Umbilical cord (tissue), 2 donors: ENCODE data around the gene ADCY1. TPM values are rescaled to one million over a fixed set of nuclear protein-coding genes. Genes with fewer than 3 reads are reported as not detected.
A peak's percentile ranks its signal among the peaks of the same experiment; 100 is the strongest.

ENCODE experiments used
- DNase-seq: peaks from one replicate; pipeline ENCODE4 v3.0.0-alpha.2; 2015; ENCODE audit warnings: low spot score
- total RNA-seq: library from RNA; depleted of rRNA; stranded (reverse); fragments of >200 nt; gene quantifications from one replicate; pipeline ENCODE4 v1.2.3, GENCODE V29; 2014; ENCODE audit warnings: low replicate concordance; ENCODE audit not compliant: insufficient read depth

Gene ADCY1
- total RNA-seq, 1 donor from 2014 or later = 4.6 TPM

DNA sequence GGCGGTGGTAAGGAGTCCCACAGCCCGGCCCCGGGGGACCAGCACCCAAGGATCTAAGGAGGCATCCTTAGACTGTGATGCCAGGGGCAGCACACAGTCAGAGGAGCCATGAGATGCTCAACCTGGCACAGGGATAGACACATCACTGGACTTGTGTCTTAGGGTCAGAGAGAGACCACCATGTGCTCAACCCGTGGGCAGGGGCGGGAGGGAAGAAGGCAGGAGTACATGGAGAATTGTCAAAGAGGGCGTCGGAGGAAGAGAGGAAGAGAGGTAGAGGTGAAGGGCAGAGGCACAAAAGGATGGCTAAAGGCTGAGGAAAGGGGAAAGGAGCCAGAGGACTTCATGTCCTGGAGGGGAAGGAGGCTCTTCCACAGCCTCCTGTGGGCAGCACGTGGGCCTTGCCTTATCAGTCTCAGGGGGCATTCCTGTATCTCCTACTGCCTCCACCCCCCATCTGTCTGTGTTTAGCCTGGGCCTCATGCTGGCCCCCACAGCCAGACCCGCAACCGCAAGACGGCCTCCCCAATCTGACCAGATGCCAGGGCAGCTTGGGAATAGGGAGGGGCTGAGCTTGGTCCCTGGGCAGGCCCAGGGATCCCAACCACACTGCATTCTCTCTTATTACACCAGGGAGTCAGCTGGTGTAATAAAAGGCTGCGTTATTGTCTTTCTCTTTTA lies 2.2 kb downstream of the ADCY1 start:
- peak; percentile 57 for DNase-seq

DNA sequence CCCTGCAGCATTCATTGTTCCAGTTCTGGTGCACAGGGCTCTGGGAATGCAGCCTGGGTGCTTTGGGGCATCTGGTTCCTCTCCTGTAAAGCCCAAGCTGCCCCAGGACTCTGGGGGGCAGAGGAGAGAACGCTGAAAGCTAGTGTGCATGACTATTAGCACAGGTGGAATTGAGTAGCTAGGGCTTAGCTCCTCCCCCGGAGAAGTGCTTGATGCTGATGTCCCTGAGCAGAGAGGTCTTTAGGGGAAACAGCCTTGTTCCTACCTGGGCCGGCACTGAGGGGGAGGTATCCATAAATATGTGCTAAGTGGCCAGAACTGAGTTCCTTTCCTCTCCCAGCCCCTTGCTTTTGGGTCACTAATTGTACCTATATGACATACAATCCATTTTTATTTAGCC lies 3.9 kb downstream of the ADCY1 start:
- DNase-seq = no peak

DNA sequence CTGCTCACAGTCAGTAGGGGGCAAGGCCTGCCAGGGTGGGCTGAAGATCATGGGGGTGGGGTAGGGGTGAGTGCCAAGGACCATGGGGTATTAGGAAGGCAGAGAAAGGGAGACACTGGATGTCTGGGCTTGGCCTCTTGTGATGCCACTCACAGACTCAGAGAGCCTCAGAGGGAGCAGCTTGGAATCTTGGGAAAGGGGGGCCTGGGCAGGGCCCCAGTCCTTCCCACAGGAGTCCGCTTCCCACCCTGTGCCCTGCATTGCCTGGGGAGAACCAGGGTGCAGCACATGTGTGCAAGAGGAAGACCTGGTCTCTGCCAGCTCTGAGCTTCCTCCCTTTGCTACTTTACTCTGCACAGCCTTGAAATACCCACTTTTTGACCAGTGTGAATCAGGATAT lies 4.3 kb downstream of the ADCY1 start:
- no peak for DNase-seq

DNA sequence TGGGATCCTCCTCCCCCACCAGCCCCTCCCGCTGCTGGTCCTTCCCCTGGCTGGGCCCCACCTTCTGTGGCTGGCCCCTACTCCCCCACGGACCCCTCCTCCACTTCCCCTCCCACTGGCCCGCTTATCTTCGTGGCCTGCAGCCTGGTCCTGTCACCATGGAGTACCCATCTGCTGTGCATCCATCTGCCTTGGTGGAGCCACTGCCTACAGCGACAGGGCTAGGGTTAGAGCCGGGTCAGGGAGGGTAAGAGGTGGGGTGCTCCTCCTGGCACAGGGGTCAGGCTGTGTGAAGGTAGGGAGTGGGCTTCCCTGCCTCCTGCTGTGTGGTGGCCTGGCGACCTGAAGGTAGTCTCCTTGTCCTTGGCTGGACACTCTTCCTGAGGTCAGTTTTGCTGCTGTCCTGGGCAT lies 5.2 kb downstream of the ADCY1 start:
- peak; percentile 22 for DNase-seq

DNA sequence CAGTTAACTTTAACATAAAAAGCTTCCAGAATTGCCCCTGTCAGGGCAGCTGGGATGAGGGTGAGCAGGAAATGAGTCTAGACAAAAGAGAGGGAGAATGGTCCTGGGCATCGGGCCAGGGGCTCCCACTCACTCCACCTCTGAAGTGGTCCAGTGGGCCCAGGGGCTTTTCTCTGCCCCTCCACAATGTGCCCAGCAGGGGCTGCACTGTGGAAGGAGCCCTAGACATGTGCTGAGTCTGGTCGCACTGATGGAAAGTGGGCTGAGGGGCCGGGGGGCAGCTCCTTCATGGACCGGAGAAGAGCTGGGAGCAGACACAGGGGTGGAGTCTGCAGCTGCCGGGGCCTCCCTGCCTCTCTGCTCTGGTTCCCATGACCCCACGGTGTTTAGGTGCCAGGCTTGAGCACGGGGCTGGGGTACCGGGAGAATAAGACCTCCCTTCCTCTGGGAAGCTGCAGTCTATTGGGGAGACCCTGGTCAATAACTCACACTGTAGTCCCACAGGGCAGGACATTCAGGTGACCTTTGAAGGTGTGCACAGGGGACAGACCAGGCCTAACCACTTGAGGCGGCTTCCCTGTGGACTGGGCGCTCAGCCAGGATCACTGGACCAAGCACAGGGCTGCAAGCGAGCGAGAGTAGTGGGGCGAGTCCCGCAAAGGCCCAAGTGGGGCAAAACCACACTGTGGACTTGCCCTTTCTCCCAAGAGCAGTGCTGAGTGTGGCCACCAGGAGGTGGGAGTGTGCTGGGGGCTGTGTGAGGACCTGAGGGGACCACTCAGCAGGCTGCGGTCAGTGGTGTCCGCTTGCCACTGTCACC lies 6.1 kb downstream of the ADCY1 start:
- DNase-seq = no peak

DNA sequence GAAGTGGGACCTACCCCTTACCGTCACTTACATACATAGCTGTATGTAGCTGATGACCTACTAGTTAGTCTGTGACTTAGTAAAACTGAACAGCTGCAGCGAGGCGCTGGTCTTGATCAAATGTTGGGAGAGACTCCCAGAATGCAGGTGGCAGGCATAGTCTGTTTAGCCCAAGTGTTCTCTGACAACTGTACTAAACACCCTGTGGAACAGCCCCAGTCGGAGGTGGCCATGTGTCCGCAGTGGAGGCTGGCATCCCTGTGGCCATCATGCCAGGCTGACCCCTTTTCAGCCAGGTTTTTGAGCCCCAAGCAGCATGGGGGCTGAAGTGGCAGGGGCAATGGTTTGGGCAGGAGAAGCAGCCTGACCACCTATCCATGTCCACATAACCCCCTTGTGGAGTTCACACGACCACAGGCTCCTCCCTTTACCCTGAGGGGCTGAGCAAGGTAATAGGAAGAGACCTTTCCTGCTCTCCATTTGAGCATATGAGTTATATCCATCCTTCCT lies 7.2 kb downstream of the ADCY1 start:
- no peak for DNase-seq

DNA sequence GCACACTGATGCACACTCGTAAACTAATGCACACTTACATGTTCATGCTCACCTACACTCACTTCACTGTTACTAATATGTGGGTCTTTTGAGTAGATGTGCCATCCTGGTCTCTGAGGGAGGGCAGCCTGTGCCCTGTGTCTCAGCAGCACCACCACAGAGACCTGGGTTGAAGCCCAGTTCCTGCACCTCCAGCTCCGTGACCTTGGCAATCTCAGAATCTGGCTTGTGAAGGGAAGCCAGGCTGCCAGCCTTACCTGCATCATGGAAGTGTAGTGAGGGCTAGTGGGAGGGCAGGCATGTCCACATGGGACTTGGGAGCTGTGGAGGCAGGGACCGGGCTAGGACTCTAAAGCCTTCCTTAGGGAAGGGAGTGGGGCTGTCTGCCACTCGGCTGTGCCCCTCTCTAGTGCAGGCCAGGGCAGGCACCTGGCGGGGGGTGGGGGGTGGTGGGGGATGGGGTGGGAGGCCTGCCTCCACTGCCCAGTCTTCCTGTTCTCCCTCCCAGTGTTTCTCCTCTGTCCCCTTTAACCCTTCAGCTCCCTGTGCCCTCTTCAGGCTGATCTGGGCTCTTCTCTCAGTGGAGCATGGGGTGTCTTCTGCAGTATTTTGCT lies 8.1 kb downstream of the ADCY1 start:
- peak; percentile 18 for DNase-seq

DNA sequence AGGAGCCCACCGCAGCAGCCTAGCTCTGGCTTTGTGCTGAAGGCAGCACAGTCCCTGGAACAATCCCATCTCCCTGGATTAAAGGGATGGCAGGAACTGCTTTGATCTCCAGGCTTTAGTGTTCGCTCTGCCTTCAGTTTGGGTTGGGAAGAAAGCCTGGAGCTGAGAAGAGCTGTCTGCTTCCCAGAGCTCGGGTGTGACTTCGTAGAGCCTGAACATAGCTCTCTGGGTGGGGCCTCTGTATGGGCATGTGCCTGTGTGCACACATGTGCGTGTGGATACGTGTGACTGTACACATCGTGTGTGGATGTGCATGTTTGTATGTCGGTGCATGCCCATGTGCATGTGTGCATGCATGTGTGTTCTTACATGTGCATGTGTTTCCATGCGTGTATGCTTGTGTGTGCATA lies 8.7 kb downstream of the ADCY1 start:
- DNase-seq = peak; percentile 92

DNA sequence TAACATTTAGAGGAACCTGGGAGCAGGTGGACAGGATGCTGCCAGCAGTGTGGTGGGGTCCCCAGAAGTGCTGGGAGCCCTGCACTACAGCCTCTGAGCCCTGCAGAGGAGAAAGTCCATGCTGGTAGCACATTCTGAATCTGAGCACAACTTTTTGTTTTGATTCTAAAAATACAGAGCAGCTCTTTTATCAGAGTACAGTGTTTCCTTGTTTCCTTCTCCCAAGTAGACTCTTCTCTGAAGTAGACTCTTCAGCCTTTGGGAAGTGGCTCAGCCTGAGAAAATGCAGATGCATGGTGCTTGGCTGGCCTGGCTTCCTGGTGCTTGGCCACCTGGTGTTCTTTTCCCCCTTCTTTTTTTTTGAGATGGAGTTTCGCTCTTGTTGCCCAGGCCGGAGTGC lies 9.1 kb downstream of the ADCY1 start:
- peak; percentile 47 for DNase-seq

DNA sequence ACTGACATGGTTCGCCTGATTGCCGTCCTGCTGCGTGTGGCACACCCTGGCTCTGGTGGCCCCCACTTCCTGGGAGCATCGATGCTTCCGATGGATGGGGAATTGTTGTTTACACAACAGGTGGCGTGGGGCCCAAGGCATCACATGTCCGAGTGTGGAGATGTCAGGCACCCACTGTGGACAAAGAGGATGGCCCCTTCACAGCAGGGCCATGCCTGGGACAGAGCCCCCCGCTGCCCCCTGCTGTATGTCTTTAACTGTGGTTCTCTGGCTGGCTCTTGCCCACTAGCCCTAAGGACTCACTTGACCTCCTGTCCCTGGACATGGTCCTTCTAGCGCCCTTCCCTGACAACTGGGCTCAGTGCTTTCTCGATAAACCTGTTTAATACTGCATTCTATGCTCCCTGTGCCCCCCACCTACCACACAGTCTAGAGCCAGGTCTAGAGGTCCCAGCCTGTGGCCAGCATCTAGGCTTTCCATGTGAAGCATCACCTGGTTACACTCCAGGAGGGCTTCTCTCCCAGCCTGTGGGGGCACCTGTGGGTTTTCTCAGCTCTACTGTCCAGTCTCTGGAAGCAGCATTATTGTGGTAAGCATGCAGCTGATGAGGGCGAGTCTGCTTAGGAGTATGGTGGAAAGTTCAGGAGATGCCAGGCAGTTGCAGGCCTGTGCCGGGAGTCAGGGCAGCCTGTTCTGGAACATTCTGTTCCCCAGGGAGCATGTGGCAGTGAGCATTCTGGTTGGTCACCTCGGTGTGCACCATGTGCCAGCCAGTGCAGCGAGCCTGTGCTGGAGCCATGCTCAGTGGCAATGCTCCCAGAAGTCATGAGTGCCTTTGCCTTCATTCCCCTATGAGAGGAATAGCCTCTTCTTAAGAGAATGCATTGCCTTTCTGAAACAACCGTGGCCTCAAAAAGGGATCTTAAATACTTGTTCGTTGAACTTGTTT lies 10.4 kb downstream of the ADCY1 start:
- no peak for DNase-seq

DNA sequence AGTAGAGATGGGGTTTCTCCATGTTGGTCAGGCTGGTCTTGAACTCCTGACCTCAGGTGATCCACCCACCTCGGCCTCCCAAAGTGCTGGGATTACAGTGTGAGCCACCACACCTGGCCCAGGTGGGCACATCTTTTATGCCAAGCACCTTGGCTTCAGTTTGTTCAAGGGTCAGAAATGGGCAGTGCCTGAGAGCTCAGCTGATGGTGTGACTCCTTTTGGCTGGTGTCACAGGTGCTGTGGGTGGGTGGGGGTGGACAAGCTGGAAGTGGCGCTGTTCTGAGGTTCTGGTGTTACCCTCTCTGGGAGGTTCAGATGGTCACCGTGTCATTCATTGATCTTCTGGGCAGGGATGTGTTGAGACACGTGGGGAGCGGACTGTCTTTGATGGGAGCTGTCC lies 11.5 kb downstream of the ADCY1 start:
- no peak for DNase-seq

DNA sequence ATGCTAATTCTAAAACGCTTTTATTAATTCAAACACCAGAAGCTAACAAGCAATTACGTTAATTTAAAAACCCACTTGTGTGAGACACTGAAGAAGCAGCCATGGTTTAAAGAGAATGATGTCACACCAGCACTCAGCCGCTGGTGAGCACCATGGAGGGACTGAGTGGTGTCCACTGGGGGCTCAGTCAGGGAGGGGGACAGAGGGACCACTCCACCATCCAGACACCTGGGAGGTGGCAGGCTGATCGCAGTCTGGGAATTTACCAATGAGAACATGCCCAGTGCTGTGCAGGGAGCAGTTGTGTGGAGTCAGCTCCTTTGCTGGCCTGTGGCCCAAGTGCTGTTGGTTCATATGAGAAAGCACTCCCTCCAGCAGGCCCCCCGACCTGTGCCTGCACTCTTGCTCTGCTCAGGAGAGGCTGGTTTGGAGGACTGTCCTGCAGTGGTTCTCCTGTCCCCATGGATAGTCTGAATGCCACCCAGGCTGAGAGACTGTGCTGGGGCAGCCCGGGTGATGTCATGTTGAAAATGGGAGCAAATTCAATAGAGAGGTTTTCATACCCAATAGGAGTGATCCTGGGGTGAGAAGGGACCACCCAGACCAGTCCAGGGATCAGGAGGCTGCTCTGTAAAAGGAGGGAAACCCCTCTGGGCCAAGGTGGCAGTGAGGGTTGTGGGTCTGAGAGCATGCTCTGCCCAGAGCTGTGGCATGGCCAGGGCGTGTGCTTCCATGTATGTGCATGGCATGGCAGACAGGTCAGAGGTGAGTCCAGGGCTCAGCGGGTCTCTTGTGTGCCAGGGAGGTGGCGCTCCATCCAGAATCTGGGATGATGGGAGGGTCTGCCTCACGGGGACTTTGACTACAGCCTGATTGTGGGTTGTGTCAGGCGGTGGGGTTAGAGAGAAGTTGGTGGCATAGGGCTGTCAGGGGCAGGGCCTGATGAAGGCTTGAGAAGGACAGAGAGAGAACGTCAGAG lies 12.7 kb downstream of the ADCY1 start:
- peak; percentile 33 for DNase-seq

DNA sequence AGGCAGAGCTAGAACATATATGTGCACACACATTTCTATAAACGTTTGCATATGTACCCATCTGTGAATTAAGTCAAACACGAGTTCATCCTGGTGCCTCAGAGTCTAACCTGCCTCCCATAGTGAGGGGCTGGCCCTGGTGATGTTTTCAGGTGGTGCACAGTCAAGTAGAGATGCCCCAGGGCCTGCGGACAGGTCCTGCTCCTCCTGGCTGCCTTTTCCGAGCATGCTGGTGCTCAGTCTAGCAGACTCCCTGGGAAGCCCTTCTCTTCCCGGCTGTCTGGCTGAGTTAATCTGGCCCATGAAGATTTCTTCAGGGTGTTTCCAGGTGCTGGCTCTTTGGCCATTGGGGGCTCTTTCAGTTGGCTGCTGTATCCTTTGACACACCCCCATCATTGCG lies 14.3 kb downstream of the ADCY1 start:
- no peak for DNase-seq

DNA sequence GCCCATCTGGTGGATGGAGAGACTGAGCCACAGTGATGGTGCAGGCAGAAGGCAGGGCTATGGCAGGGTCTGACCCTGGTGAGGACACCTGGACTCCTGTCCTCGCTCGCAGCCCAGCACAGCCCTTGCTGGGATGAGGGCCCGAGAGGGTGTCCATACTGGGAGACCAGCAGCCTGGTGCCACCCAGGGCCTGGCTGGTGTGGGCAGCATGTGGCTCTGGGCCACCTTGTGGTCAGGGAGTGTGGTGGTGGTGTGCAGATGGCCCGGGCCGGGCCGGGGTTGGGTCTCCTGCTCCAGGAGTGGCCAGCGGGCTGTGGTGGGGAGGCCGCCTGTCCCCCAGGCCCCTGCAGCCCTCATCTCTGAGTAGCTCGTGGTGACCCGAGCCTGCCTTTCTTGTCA lies 14.9 kb downstream of the ADCY1 start:
- no peak for DNase-seq

DNA sequence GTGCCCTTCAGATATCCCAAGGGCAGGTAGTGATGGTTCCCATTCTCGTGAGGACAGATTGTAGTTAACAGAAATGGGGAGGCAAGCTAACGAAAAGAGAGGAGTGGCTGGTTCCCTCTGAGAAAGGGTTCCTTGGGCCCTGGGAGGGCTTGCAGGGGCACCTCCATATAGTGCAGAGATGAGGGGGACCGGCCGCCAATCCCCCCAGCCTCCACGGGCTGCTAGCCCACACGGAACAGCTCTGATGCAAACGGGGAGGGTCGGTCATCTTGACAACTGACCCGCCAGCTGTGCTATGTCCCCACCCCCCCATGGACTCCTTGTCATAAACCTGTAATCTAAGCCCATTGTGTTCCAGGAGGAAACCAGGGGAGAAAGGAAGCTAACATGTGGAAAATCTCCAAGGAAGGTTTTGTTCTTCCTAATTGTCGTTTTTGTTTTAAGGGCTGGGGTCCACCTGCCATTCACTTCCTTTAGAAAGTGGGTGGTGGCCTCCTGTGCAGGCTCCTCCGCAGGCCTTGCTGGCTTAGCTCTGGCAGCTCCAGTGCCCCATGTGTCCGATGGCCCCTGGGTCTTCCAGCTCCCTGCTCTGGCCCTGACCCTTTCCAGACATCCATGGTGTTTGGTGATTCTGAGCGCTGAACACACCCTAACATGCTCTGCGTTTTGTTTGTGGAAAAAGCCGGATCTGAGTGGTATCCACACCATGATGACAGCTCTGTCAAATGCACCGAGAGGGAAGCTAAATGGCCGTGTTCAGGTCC lies 15.9 kb downstream of the ADCY1 start:
- DNase-seq = no peak

DNA sequence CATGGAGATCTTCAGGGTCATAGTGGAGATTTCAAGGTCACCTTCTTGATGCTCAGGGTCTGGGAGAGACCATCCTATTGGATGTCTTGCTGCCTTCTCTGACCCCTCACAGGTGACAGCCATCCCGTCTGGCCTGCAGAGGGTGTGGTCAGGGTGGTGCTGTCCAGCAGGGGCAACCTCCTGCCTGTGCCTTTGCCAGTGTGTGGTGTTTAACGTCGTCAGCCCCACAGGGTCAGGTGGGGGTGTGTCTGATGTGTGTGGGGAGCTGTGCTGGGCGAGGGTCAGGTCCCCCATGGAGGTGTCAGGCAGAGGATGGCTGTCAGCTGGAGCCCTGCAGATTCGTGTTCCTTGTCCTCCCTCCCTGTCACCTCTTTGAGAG lies 16.5 kb downstream of the ADCY1 start:
- no peak for DNase-seq

DNA sequence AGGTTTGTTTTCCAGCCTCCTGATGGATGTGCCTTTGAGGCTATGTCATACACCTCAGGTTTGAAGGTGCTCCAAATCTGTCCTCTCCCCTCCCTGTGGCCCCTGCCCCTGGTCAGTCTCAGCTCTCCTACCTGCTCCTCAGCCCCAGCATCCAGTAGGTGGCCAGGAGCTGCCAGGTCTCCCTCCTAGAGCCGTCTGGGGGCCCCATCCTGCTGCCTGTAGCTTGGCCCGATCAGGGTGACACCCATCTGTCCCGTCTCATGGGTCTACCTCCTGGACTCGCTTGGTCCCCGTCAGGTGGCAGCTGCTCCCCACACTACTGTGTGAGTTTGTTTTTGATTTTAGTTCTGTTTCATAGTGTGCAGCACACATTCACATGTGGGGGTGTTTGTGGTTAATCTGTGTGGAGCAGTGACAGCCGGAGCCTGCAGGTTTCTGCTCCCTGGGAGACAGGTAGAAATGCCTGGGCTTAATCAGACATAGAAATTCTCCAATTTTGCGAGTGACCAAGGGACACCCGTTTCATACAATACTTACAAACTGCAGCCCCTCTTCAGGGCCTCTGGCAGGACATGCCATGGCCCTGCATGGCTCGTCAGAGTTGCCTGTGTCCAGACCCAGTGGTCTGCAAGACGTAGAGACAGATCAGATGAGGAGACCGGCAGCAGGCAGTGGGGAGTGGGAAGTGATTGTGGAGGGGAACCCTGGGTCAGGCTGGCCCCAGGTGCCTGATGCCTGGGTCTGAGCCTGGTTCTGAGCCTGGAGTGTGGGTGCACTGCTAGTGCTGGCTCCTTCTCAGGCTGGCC lies 17.1 kb downstream of the ADCY1 start:
- no peak for DNase-seq

DNA sequence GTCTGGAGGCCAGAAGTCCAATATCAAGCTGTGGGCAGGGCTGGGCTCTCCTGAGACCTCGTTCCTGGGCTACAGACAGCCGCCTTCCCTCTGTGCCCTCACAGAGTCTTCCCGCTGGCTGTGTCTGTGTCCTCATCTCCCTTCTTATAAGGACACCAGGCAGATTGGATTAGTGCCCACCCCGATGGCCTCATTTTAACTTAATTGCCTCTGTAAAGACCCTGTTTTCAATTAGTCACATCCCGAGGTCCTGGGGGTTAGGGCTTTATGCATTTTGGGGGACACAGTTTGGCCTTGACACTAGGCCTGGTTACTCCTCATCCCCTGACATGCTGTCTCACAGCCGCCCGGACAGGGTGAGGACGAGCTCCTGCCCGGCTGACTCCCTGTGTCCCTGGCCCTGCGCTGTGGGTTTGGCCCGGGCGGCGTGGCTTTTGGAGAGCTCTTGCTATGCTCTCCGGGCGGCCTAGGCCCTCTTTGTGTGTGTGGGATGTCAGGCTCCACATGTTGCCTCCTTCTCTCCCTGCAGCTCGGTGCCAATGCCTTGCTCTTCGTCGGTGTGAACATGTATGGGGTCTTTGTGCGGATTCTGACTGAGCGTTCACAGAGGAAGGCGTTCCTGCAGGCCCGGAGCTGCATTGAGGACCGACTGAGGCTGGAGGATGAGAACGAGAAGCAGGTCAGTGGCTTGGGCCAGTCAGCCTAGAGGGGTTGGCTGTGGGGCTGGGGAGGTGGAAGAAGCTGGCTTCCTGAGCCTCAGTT lies 18.2 kb downstream of the ADCY1 start:
- DNase-seq = no peak
